ENCODE measurements around the gene MUC13. TPM values are rescaled to one million over a fixed set of nuclear protein-coding genes. Genes with fewer than 3 reads are reported as not detected.

MUC13 gene
- total and polyA plus RNA-seq, 4 donors = 0.43 to 6.6 (median 0.49) TPM; not detected in 1

GRCh38 chr3:124918524-124918923 is 16.0 kb downstream of the MUC13 start:
- Histone ChIP-seq H3K36me3 (ENCODE audit: control insufficient read depth in 4 of 4, insufficient read depth in 4 of 4, low read length in 4 of 4) (no peaks in the 10 kb centered on the region), H3K4me1 (ENCODE audit: control insufficient read depth in 5 of 5, insufficient read depth in 5 of 5, low read length in 5 of 5) (no peaks in the 10 kb centered on the region), H3K4me3 (no peak overlapping the region), H3K9me3 (ENCODE audit: control insufficient read depth in 4 of 4, insufficient read depth in 3 of 4, low read length in 3 of 4) (no peaks in the 10 kb centered on the region), H3K9ac (ENCODE audit: insufficient read depth in 1 of 2, low read length in 2 of 2) (no peak overlapping the region), H3K27me3 (ENCODE audit: control insufficient read depth in 3 of 3, insufficient read depth in 3 of 3, low read length in 2 of 3) (no peaks in the 10 kb centered on the region), H3K27ac (ENCODE audit: low read depth in 1 of 2, low read length in 1 of 2) (no peak overlapping the region)
- DNase-seq (no peak), ATAC-seq (ENCODE audit: insufficient read depth, low FRiP score) (no peak)
- WGBS, 2 donors = 97 to 98% methylated on average over 2 of the region's 2 CpGs
- TF ChIP-seq CTCF (IDR thresholded peaks at IDR 0.05; ENCODE audit: control extremely low read depth, extremely low read depth) = no peak

GRCh38 chr3:124916837-124917409 is 17.6 kb downstream of the MUC13 start:
- ATAC-seq (ENCODE audit: insufficient read depth, low FRiP score) (no peak), DNase-seq (peak; percentile 38 to 66 (median 44))
- no peak for TF ChIP-seq CTCF (IDR thresholded peaks at IDR 0.05; ENCODE audit: control extremely low read depth, extremely low read depth)

GRCh38 chr3:124915254-124915653 is 19.3 kb downstream of the MUC13 start:
- no peaks in the 10 kb centered on the region for H3K4me1 ChIP-seq (ENCODE audit: control insufficient read depth in 5 of 5, insufficient read depth in 5 of 5, low read length in 5 of 5)
- ATAC-seq (ENCODE audit: insufficient read depth, low FRiP score) (no peak), DNase-seq (no peak)
- H3K36me3 ChIP-seq (ENCODE audit: control insufficient read depth in 4 of 4, insufficient read depth in 4 of 4, low read length in 4 of 4) = no peaks in the 10 kb centered on the region
- H3K9me3 ChIP-seq (ENCODE audit: control insufficient read depth in 4 of 4, insufficient read depth in 3 of 4, low read length in 3 of 4) = no peaks in the 10 kb centered on the region
- no peaks in the 10 kb centered on the region for H3K27me3 ChIP-seq (ENCODE audit: control insufficient read depth in 3 of 3, insufficient read depth in 3 of 3, low read length in 2 of 3)
- no peak overlapping the region for H3K9ac ChIP-seq (ENCODE audit: insufficient read depth in 1 of 2, low read length in 2 of 2)
- no peak overlapping the region for H3K4me3 ChIP-seq
- H3K27ac ChIP-seq (ENCODE audit: low read depth in 1 of 2, low read length in 1 of 2) = no peak overlapping the region
- 95% methylated on average over 3 of the region's 3 CpGs for WGBS, 2 donors
- TF ChIP-seq CTCF (IDR thresholded peaks at IDR 0.05; ENCODE audit: control extremely low read depth, extremely low read depth) = no peak

More at GRCh38 chr3:124916837-124917409, 17.6 kb downstream of the MUC13 start:
- Histone ChIP-seq H3K9ac (ENCODE audit: insufficient read depth in 1 of 2, low read length in 2 of 2) (no peak overlapping the region), H3K9me3 (ENCODE audit: control insufficient read depth in 4 of 4, insufficient read depth in 3 of 4, low read length in 3 of 4) (no peaks in the 10 kb centered on the region), H3K27me3 (ENCODE audit: control insufficient read depth in 3 of 3, insufficient read depth in 3 of 3, low read length in 2 of 3) (no peaks in the 10 kb centered on the region), H3K4me1 (ENCODE audit: control insufficient read depth in 5 of 5, insufficient read depth in 5 of 5, low read length in 5 of 5) (no peaks in the 10 kb centered on the region), H3K36me3 (ENCODE audit: control insufficient read depth in 4 of 4, insufficient read depth in 4 of 4, low read length in 4 of 4) (no peaks in the 10 kb centered on the region), H3K27ac (ENCODE audit: low read depth in 1 of 2, low read length in 1 of 2) (no peak overlapping the region), H3K4me3 (no peak overlapping the region)
- WGBS, 2 donors = 64 to 77% methylated on average over 8 of the region's 8 CpGs

GRCh38 chr3:124907957-124908356 is 26.6 kb downstream of the MUC13 start:
- no peak overlapping the region for H3K4me3 ChIP-seq
- no peak overlapping the region for H3K9ac ChIP-seq (ENCODE audit: insufficient read depth in 1 of 2, low read length in 2 of 2)
- H3K9me3 ChIP-seq (ENCODE audit: control insufficient read depth in 4 of 4, insufficient read depth in 3 of 4, low read length in 3 of 4) = no peaks in the 10 kb centered on the region
- no peak for DNase-seq
- H3K4me1 ChIP-seq (ENCODE audit: control insufficient read depth in 5 of 5, insufficient read depth in 5 of 5, low read length in 5 of 5) = no peaks in the 10 kb centered on the region
- H3K27me3 ChIP-seq (ENCODE audit: control insufficient read depth in 3 of 3, insufficient read depth in 3 of 3, low read length in 2 of 3) = no peaks in the 10 kb centered on the region
- ATAC-seq (ENCODE audit: insufficient read depth, low FRiP score) = no peak
- WGBS, 2 donors = 80 to 83% methylated on average over 9 of the region's 9 CpGs
- H3K36me3 ChIP-seq (ENCODE audit: control insufficient read depth in 4 of 4, insufficient read depth in 4 of 4, low read length in 4 of 4) = no peaks in the 10 kb centered on the region
- no peak overlapping the region for H3K27ac ChIP-seq (ENCODE audit: low read depth in 1 of 2, low read length in 1 of 2)
- TF ChIP-seq CTCF (IDR thresholded peaks at IDR 0.05; ENCODE audit: control extremely low read depth, extremely low read depth) = no peak

Data from lung (tissue), 12 donors.